HL-60 (cell line): ENCODE measurements around the gene PASK.

Source experiments
- DNase-seq, 2 experiments: peaks; one replicate each; pipeline ENCODE4 v3.0.0-alpha.2; 2010 to 2020; ENCODE audit warnings: low read depth in 1 of 2, low spot score in 1 of 2
- H3K27ac ChIP-seq: fragments of 250-450 bp; sonication (Bioruptor Pico); replicated peaks from 2 replicates; pipeline ENCODE4 v1.5.1; 2020; ENCODE audit warnings: mild to moderate bottlenecking, moderate library complexity
- H3K27me3 ChIP-seq: fragments of 250-450 bp; sonication (Bioruptor Pico); 2 replicates; pipeline ENCODE4 v1.5.1; 2021; ENCODE audit warnings: mild to moderate bottlenecking, moderate library complexity; ENCODE audit not compliant: insufficient read depth, poor library complexity, severe bottlenecking
- H3K4me3 ChIP-seq: replicated peaks from 2 replicates; pipeline ENCODE4 v1.5.1; 2011; ENCODE audit warnings: mild to moderate bottlenecking, control low read depth, low read length; ENCODE audit not compliant: insufficient read depth
- CTCF ChIP-seq: IDR thresholded peaks from one replicate; pipeline ENCODE4 v1.5.1; 2011; ENCODE audit warnings: low read length, control low read depth, inconsistent platforms; ENCODE audit not compliant: insufficient read depth
- GABPA ChIP-seq: IDR thresholded peaks from 2 replicates; pipeline ENCODE4 v1.6.1; 2012; ENCODE audit warnings: low read depth
- POLR2AphosphoS5 ChIP-seq: IDR thresholded peaks from 2 replicates; pipeline ENCODE4 v1.6.1; 2012; ENCODE audit warnings: low read depth
- REST ChIP-seq: IDR thresholded peaks from 2 replicates; pipeline ENCODE4 v1.6.1; 2012; ENCODE audit warnings: low read depth; ENCODE audit not compliant: insufficient replicate concordance
- SPI1 ChIP-seq: IDR thresholded peaks from 2 replicates; pipeline ENCODE4 v1.6.1; 2012; ENCODE audit warnings: low read depth, mild to moderate bottlenecking, borderline replicate concordance

The PASK gene

GRCh38 chr2:241121008-241121407 lies 28.3 kb downstream of the PASK start:
- no peak for DNase-seq
- Histone ChIP-seq H3K27ac (no peak overlapping the region), H3K27me3 (no peaks in the 10 kb centered on the region), H3K4me3 (no peak overlapping the region)
- no peak for TF ChIP-seq GABPA
- TF ChIP-seq SPI1, result no peak
- no peak for TF ChIP-seq CTCF
- TF ChIP-seq REST, result no peak

GRCh38 chr2:241120440-241120839 lies 28.8 kb downstream of the PASK start:
- no peak for TF ChIP-seq POLR2AphosphoS5
- no peak for TF ChIP-seq GABPA
- no peak for TF ChIP-seq CTCF
- TF ChIP-seq SPI1, result no peak
- TF ChIP-seq REST, result no peak
- Histone ChIP-seq H3K27me3 (no peaks in the 10 kb centered on the region), H3K27ac (no peak overlapping the region), H3K4me3 (no peak overlapping the region)
- no peak for DNase-seq

GRCh38 chr2:241118737-241119505 lies 30.4 kb downstream of the PASK start:
- H3K27ac ChIP-seq, result no peak overlapping the region
- no peak for DNase-seq
- no peak overlapping the region for H3K4me3 ChIP-seq
- H3K27me3 ChIP-seq, result no peaks in the 10 kb centered on the region
- TF ChIP-seq POLR2AphosphoS5, result no peak
- TF ChIP-seq REST, result no peak
- no peak for TF ChIP-seq SPI1
